GM18505 (cell line): Measurements from ENCODE around the gene SEMA7A.

ENCODE experiments used
- ATAC-seq: cut with Tn5 transposase; IDR thresholded peaks from one replicate; pipeline ENCODE4 v1.9.1; 2021; ENCODE audit not compliant: unreplicated experiment
- POLR2A ChIP-seq: IDR thresholded peaks from 4 replicates; pipeline ENCODE4 v1.6.1; 2011; ENCODE audit warnings: borderline replicate concordance; ENCODE audit not compliant: insufficient read depth, insufficient read length; ENCODE audit errors: extremely low read depth

Gene SEMA7A

GRCh38 chr15:74445816-74446763 lies 12.3 kb upstream of the SEMA7A start:
- ATAC-seq = no peak
- TF ChIP-seq POLR2A = no peak

- no peak for TF ChIP-seq POLR2A
- ATAC-seq = no peak
Observed at GRCh38 chr15:74444106-74445062, 10.6 kb upstream of the SEMA7A start.

DNA sequence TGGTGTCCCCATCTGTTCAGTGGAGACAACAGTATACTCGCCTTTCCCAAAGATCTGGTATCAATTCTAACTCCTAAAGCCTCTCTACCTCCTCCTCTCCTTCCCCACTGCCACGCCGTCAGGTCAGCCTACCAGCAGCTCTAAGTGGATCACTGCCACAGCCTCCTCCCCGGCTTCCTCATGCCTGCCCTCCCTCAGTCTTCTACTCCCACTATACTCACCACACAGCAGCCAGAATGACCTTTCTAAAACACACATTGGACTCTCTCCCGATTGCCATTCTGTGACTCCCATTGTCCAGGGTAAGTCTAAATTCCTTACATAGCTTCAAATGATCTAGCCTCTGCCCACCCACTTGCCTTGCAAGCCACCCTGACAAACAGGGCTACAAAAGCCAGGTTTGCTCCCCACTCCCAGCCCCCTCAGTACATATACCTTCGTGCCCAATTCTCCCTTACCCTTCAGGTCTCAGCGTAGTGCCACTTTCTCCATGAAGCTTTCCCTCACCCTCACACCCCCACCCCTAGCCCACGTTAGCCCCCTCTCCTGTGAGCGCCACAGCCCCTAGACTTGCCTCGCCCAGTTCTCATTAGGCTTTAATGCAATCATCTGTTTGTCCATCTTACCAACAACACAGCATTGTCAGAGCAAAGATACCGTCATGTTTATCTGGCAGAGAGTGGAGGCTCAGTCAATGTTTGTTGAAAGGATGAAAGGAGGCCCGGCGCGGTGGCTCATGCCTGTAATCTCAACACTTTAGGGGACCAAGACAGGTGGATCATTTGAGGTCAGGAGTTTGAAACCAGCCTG lies 9.5 kb upstream of the SEMA7A start:
- no peak for ATAC-seq

DNA sequence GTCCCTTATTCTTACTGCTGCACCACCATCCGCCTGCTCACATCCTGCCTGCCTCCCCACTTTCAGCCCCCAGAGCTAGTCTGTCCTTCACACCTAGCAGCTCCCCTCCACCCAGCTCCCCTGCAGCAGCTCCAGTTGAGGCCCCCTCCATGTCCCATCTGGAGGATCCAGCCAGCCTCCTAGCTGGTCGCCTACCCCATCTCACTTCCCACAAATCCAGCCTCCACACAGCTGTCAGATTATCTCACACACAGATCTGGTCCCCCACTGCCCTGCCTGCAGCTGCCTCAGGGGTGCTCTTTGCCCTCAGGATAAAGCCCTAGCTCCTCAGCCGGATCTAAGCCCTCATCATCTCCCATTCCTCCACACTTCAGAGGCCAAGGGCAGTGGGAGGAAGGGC lies 8.8 kb upstream of the SEMA7A start:
- no peak for TF ChIP-seq POLR2A
- no peak for ATAC-seq

More for the DNA sequence above, 9.5 kb upstream of the SEMA7A start:
- TF ChIP-seq POLR2A = no peak

DNA sequence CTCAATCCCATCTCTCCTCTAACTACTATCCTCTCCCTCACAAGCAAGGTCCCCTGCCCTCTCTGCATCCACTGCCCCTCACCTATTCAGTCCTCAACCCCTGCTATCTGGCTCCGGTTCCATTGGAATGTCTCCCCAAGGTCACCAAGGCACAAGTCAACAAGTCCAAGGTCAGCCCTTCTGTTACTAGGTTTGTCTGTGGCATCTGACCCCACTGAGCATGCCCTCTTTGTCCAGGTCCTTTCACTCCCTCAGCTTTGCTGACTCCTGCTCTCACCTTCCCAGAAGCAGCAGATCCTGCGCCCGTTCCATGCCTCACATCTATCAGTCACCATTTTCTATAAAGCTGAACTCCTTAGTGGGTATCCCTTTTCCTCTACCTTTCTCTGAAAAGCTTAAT lies 8.3 kb upstream of the SEMA7A start:
- TF ChIP-seq POLR2A = no peak
- ATAC-seq = no peak

GRCh38 chr15:74441248-74441941 lies 7.6 kb upstream of the SEMA7A start:
- no peak for TF ChIP-seq POLR2A

GRCh38 chr15:74438721-74439316 lies 5.1 kb upstream of the SEMA7A start:
- TF ChIP-seq POLR2A = no peak
- no peak for ATAC-seq

More at GRCh38 chr15:74441248-74441941, 7.6 kb upstream of the SEMA7A start:
- ATAC-seq = no peak

DNA sequence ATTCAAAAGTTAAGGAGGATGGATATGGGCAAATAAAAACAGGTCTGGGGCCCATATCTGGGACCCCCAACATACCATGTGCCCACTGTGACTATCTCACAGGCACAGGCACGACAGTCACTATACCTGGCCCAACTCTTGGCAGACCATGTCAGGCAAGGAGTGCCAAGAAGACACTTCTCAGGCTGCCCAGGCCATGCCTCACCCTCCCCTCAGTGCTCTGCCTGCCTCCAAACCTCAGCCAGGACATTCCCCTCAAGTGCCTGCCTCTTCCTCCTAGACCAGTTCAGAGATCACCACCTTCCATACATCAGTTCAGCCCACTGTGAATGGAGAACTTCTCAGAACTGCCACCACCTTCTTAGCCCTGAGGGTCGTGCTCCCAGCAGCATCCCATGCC lies 4.4 kb upstream of the SEMA7A start:
- no peak for TF ChIP-seq POLR2A
- ATAC-seq = no peak

- no peak for TF ChIP-seq POLR2A
- ATAC-seq = no peak
Observed at GRCh38 chr15:74434263-74435136, 742 bp upstream of the SEMA7A start.

- no peak for ATAC-seq
- no peak for TF ChIP-seq POLR2A
Observed at GRCh38 chr15:74432968-74433591, 678 bp downstream of the SEMA7A start.

DNA sequence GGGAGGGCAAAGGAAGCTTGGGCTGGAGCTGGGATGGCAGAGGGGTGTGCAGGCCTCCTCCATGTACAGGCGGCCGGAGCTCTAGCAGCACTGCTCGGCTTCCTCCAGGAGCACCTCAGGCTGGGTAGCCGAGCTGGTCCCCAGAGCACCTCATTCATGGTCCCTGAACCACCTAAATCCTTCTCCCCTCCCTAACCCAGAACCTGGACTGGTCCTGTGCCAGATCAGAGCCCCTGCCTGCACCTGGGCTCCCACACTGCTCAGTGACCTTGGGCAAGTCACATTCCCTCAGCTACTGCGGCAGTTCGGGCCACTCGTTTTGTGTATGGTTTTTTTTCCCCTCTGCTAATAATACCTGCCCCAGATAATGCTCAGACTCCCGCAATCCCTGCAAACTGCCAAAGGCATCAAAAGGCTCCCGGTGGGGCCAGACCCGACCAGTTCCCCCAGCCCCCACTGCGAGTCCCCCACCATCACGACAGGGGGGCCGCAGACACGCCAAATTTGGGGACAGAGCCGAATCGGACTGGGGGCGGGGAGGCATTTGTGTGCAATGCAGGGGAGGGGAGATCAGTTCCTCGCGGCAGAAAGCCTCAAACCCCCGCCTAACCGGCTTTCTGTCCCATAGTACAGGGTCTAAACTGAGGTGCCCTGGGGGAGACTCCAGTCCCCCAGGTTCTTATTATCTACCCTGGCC lies 1.3 kb downstream of the SEMA7A start:
- peak; percentile 23 for TF ChIP-seq POLR2A
- ATAC-seq = no peak

DNA sequence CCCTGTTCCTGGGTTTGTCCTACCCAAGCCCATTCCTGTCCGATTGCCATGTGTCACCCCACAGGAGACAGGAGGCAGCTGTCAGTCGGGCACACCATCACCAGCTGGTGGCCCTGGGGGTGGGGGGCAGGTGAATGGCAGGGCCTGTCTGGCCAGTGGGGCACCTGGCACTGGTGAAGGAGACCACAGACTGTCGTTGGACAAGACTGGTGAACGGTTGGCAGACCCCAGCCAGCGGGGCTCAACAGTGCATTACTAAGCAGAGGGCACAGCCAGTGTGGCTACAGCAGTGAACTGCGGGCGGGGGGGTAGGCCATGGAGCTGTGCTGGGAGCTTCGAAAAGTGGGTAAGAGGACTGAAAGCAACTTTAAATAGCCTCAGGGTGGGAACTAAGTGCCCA lies 2.1 kb downstream of the SEMA7A start:
- TF ChIP-seq POLR2A = no peak
- ATAC-seq = no peak
